NCI-H446 treated with DMSO at 0.1 percent for 48 hours (cell line): ENCODE measurements around the gene CST3.
"Not testable (repeated sequence)": the region's sequence is repeated elsewhere in the genome, so short reads cannot be mapped to it uniquely, and the experiment has no call there.

Experiments
- DNase-seq: peaks from one replicate; lab custom pipeline; 2025; lab: John Stamatoyannopoulos, UW

CST3 gene, protein sequence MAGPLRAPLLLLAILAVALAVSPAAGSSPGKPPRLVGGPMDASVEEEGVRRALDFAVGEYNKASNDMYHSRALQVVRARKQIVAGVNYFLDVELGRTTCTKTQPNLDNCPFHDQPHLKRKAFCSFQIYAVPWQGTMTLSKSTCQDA

DNA sequence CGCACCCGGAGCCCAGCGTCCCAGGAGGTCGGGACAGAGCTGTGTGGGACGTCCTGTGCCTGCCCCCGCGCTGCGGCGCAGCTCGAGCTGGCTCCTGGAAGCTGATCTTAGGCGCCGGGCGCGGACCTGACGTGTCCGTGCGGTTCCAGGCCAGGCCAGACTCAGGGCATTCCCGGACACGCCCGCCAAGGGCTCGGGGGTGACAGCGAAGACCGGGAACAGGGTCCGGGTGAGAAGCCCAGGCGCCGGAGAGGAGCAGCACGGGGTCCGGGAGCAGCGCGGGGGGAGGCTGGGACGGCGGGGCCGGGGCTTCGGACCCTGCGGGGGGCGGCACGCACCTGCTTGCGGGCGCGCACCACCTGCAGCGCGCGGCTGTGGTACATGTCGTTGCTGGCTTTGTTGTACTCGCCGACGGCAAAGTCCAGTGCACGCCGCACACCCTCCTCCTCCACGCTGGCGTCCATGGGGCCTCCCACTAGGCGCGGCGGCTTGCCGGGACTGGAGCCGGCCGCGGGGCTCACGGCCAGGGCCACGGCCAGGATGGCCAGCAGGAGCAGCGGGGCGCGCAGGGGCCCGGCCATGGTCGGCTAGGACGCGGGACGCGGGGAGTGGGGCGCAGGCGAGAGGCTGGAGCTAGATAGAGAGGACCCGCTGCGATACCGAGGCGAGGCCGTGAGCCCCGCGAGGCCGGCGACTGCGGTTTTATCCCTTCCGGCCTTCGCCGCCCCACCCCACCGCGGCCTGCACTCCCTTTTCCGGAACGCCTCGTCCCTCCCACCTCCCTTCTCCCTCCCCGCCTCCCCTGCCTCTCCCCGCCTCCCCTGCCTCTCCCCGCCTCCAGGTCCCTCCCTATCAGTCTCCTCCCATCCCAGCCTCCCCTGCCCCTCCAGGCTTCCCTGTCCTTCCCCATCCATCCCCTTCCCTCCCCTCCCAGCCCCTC lies at the start of gene CST3:
TSS of gene CST3 (minus strand) at position 674 of the 940 bp plus-strand sequence. CDS start at position 581, 93 bp downstream.
- DNase-seq: peak; percentile 63

- no peak for DNase-seq
Observed at GRCh38 chr20:23686046-23686750, 48.4 kb upstream of the CST3 start.

GRCh38 chr20:23685529-23685896 lies 47.8 kb upstream of the CST3 start:
- DNase-seq: not testable (repeated sequence)

DNA sequence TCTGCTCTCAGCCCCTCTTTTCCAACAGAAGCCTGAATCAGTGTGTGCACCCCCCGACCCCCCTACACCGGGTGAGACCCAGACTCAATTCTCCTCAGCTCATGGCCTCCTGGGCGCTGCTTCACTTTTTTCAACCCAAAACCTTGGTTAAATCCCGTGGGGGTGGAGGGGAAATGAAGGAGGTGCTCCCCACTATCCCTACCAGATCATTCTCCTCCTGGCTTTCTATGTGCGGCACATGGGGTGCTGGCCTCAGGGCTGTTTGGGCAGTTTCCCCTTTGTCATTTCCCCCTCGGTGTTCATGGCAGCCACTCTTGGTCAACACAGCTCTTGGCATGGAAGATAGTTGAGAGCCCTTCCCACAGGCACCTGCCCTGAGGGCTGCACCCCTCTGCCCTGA lies 46.5 kb upstream of the CST3 start:
- DNase-seq: no peak

- no peak for DNase-seq
Observed at GRCh38 chr20:23683807-23684206, 46.1 kb upstream of the CST3 start.

- DNase-seq: no peak
Observed at GRCh38 chr20:23683281-23683680, 45.5 kb upstream of the CST3 start.

- no peak for DNase-seq
Observed at GRCh38 chr20:23680146-23680545, 42.4 kb upstream of the CST3 start.

- no peak for DNase-seq
Observed at GRCh38 chr20:23679133-23680092, 41.7 kb upstream of the CST3 start.

GRCh38 chr20:23673209-23673608 lies 35.5 kb upstream of the CST3 start:
- DNase-seq: no peak

DNA sequence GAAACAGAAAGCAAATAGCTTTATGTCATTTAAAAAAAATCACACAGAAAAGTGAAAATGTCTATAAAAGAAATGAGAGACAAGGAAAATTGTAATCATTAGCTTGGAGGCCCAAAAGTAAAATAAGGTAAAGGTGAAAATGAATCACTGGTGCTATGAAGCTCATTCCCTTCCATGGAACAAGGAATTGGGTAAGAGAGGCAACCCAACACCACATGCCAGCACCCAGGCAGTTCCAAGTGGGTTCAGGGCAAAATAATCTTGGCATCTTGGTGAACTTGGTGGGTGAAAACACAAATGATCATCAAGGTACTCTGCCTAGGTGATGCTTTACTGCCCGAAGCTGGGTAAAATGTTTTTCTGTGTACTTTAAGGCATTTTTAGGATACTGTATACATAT lies 34.4 kb upstream of the CST3 start:
- DNase-seq: no peak

DNA sequence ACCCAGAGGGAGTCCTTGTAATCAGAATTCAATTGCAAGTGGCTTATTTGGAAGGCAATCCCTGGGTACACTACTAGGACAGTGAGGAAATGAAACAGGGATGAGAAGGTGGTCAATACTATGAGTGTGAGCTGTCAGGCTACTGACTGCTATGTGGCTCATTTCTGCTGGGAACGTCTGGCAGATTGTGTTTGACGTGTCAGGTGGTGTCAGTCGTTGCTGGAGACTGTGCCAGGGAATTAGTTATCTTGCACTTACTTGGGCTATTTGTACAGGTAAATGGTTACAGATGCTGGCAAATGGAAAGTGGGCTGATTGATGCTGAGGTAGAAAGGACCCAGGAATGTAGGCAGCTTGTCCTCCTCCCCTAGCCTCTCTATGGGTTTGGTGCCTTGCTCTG lies 33.7 kb upstream of the CST3 start:
- DNase-seq: no peak

DNA sequence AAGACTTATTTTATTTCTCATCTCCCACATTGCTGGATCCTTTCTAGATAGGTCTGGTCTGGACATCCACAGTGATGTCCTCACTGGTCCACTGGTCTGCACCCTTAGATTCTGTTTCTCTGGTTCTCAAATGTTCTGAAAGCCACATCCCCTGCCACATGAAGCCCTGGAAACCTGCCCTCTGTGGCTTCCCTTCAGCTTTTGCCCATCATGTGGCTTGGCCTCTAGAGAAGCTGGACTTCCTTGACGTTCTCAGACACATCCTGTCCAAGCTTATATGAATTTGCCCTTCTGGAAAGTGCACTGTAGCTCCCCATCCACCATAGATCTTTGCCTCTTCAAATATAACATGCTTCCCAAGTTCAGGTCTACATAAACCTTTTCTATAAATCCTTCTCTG lies 32.6 kb upstream of the CST3 start:
- no peak for DNase-seq

GRCh38 chr20:23669866-23670265 lies 32.1 kb upstream of the CST3 start:
- DNase-seq: no peak

DNA sequence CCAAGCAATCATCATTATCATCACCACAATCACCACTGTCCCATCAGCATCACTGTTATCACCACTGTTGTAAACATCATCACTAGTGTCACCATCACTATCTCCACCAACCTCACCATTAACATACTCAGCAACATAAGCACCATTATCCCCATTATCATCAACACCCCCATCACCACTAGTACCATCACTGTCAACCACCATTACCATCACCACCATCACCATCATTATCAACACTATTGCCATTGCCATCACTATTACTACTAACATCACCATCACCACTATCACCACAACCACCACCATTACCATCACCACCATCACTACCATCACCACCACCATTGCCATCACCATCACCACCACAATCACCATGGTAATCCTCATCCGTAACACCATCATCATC lies 31.6 kb upstream of the CST3 start:
- no peak for DNase-seq

- DNase-seq: peak; percentile 5
Observed at GRCh38 chr20:23668477-23668951, 30.8 kb upstream of the CST3 start.

DNA sequence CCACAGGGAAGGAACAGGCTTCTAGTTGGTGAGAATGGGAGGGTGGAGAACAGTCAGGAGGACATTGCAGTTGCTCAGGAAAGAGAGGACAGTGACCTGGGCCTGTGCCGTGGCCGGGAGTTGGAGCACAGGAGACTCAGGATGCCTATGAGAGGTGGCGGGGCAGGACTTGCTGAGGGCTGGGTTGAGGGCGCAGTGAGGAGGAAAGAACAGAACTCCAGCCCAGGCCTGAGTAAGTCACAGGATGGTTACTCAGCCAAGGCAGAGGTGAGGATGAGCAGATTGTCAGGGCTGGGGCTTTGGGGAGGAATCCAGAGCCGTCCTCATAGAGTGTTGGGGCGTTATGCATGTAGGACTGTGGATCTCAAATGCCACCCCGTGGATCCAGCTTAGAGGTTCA lies 29.9 kb upstream of the CST3 start:
- no peak for DNase-seq

DNA sequence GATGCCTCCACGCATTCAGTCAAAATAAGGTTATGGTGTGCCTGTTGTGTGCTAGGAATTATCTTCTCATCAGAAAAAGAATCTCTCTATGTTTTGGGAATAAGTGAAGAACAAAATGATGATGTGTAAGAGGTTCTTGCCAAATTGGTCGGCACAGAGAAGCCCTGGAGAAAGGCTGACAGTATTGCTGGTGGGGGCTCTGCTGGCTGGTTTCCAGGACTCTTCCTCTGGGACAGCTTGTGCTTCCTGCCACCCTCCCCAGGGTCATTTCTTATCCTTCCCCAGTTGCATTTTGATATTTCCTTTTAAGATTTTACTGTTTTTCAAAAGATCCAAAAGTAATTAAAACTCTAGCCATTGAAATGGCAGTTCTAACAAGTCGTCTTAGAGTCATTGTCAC lies 28.9 kb upstream of the CST3 start:
- no peak for DNase-seq

DNA sequence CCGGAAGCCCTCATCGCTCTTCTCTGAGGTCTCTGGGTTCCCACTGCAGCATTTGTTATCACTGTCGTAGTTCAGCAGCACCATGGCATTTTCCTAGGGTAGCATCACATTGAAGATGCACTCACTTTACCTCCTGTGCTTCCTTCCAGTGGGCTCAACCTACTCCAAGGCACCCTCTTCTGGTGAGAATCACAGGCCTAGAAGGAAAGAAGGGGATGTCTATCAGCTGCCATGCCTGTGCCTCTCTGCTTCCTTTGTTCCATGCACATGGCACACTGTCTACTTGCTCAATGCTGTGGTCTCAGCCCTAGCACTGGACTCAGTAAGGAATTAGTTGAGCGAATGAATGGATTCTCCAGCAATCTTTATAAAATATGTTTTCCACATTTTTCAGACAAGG lies 28.4 kb upstream of the CST3 start:
- no peak for DNase-seq

GRCh38 chr20:23664954-23665353 lies 27.2 kb upstream of the CST3 start:
- no peak for DNase-seq

DNA sequence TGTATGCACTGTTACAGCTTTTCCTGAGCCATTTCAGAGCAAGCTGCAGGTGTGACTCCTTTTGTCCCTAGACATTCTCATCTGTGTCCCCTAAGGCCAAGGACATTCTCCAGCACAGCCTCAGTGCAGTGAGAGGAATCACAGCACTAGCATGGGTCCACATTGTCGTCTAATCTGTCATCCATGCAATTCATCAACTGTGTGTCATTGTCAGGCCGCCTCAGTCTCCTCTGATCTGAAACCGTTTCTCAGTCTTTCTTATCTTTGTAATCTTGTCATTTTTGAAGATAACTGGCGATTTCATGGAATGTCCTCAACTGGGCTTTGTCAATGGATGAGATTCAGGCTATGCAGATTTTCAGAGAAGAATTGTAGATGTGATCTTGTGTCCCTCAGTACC lies 26.3 kb upstream of the CST3 start:
- DNase-seq: not testable (repeated sequence)

DNA sequence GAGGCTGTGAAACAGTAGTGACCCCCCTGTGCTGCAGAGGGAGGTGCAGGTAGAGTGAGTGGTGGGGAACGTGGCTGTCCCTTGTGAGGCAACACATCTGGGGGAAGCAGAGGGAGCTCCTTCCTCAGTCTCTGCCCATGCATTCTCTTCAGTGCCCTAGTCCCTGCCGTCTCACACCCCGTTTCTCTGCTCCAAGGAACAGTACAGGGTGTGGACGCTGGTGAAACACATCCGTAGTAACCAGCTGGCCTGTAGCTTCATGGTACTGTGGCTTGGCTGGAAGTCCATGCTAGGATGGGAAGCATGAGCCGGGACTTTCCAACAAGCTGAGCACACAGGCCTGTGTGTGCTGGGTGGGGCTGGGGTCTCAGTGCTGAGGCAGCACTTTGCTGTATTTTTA lies 25.4 kb upstream of the CST3 start:
- DNase-seq: no peak
